ENCODE results near the gene PPFIA4. TPM values are rescaled to one million over a fixed set of nuclear protein-coding genes. Genes with fewer than 3 reads are reported as not detected.

The PPFIA4 gene
- total RNA-seq, 1 donor from 2014 or later: 9.1 TPM

DNA sequence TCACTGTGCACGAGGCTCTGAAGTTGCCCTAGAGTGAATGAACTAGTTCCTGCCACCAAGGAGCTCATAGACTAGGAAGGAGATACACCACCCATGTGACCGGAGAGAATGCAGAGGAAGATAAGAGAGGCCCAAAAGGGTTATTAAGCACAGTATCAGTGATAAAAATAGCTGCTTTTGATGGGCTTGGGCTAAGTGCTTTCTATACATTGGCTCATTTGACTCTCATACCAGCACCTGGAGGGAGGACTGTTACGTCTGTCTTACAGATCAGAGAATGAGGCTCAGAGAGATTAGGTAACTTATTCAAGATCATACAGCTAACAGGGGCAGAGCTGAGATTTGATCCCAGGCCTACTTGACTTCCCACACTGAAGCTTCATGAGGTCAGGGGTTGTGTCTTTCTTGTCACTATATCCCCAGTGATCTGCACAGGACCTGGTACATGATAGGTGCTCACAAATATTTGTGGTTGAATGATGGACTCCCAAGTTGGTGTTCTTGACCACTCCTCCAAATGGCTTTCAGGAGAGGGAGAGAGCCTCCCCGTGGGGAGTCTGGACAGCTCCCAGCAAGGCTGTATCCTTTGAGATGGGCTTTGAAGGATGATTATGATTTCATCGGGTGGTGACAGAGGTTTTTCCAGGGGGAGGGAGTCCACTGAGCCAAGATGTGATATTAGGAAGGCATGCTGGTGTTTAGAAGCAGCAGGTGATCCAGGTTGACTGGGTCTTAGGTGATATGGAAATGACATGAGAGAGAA, 14.4 kb downstream of the PPFIA4 start:
- Histone ChIP-seq H4K20me1 (ENCODE audit: insufficient read depth, low read length) (peaks cover 4% of the 10 kb centered on the region), H3K36me3 (ENCODE audit: insufficient read depth, low read length) (no peaks in the 10 kb centered on the region), H3K27ac (ENCODE audit: low read depth, low read length) (no peak overlapping the region), H3K4me2 (ENCODE audit: low read length) (no peak overlapping the region), H3K4me3 (ENCODE audit: insufficient read depth, low read depth, low read length) (no peak overlapping the region), H3K4me1 (ENCODE audit: insufficient read depth, low read length) (peaks cover 13% of the 10 kb centered on the region), H3K9ac (ENCODE audit: low read length) (no peak overlapping the region), H3K27me3 (ENCODE audit: insufficient read depth, low read length) (no peaks in the 10 kb centered on the region), H3K79me2 (ENCODE audit: insufficient read depth, low read length) (no peaks in the 10 kb centered on the region), H2AFZ (ENCODE audit: low read depth, low read length) (no peak overlapping the region), H3K9me3 (ENCODE audit: insufficient read depth, low read depth, low read length) (no peaks in the 10 kb centered on the region)
- H3K4me3 Mint-ChIP-seq (ENCODE audit: unreplicated experiment): no peak overlapping the region
- H3K36me3 Mint-ChIP-seq (ENCODE audit: low read depth, unreplicated experiment): peaks cover 31% of the 10 kb centered on the region
- H3K27me3 Mint-ChIP-seq (ENCODE audit: low read depth, unreplicated experiment): peaks cover 41% of the 10 kb centered on the region
- no peak for DNase-seq (ENCODE audit: low read depth)
- no peak for FAIRE-seq
- TF ChIP-seq, protein P1, sequence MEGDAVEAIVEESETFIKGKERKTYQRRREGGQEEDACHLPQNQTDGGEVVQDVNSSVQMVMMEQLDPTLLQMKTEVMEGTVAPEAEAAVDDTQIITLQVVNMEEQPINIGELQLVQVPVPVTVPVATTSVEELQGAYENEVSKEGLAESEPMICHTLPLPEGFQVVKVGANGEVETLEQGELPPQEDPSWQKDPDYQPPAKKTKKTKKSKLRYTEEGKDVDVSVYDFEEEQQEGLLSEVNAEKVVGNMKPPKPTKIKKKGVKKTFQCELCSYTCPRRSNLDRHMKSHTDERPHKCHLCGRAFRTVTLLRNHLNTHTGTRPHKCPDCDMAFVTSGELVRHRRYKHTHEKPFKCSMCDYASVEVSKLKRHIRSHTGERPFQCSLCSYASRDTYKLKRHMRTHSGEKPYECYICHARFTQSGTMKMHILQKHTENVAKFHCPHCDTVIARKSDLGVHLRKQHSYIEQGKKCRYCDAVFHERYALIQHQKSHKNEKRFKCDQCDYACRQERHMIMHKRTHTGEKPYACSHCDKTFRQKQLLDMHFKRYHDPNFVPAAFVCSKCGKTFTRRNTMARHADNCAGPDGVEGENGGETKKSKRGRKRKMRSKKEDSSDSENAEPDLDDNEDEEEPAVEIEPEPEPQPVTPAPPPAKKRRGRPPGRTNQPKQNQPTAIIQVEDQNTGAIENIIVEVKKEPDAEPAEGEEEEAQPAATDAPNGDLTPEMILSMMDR (IDR thresholded peaks at IDR 0.05; ENCODE audit: insufficient read depth, low read depth, low read length): no peak
- TF ChIP-seq EZH2 (IDR thresholded peaks at IDR 0.05; ENCODE audit: insufficient read depth, low read length): no peak
- H3K4me1 Mint-ChIP-seq (ENCODE audit: low read depth, unreplicated experiment): peaks cover 28% of the 10 kb centered on the region
- no peak overlapping the region for H3K27ac Mint-ChIP-seq (ENCODE audit: unreplicated experiment)
- no peaks in the 10 kb centered on the region for H3K9me3 Mint-ChIP-seq (ENCODE audit: unreplicated experiment)

DNA sequence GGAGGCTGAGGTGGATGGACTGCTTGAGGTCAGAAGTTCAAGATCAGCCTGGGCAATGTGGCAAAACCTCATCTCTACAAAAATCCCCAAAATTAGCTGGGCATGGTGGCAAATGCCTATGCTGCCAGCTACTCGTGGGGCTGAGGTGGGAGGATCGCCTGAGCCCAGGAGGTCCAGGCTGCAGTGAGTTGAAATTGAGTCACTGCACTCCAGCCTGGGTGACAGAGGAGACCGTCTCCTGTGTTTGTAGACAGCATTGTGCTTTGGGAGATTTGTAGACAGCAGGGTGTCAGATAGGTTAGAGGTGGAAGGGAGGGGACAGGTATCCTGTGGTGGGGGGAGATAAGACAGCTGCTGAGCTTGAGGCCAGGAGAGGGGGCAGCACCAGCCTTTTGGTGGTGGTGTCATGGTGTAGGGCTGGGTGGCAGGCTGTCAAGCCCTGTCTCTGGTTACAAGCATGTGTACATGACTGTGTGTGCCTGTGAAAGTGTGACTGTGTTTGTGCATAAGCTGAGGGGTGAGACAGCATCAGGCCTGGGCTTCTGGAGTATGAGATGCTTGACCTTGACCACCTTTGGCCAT, 15.2 kb downstream of the PPFIA4 start:
- Histone ChIP-seq H3K27me3 (ENCODE audit: insufficient read depth, low read length) (no peaks in the 10 kb centered on the region), H3K4me3 (ENCODE audit: insufficient read depth, low read depth, low read length) (no peak overlapping the region), H3K79me2 (ENCODE audit: insufficient read depth, low read length) (no peaks in the 10 kb centered on the region), H3K9me3 (ENCODE audit: insufficient read depth, low read depth, low read length) (no peaks in the 10 kb centered on the region), H2AFZ (ENCODE audit: low read depth, low read length) (no peak overlapping the region), H3K9ac (ENCODE audit: low read length) (no peak overlapping the region), H3K4me1 (ENCODE audit: insufficient read depth, low read length) (peaks cover 14% of the 10 kb centered on the region), H3K36me3 (ENCODE audit: insufficient read depth, low read length) (no peaks in the 10 kb centered on the region), H4K20me1 (ENCODE audit: insufficient read depth, low read length) (peaks cover 4% of the 10 kb centered on the region), H3K27ac (ENCODE audit: low read depth, low read length) (no peak overlapping the region), H3K4me2 (ENCODE audit: low read length) (no peak overlapping the region)
- DNase-seq (ENCODE audit: low read depth) (no peak), FAIRE-seq (no peak)
- Mint-ChIP-seq H3K27ac (ENCODE audit: unreplicated experiment) (no peak overlapping the region), H3K9me3 (ENCODE audit: unreplicated experiment) (no peaks in the 10 kb centered on the region), H3K27me3 (ENCODE audit: low read depth, unreplicated experiment) (peaks cover 41% of the 10 kb centered on the region), H3K36me3 (ENCODE audit: low read depth, unreplicated experiment) (peaks cover 33% of the 10 kb centered on the region), H3K4me1 (ENCODE audit: low read depth, unreplicated experiment) (peaks cover 22% of the 10 kb centered on the region), H3K4me3 (ENCODE audit: unreplicated experiment) (no peak overlapping the region)
- TF ChIP-seq, protein P1 (IDR thresholded peaks at IDR 0.05; ENCODE audit: insufficient read depth, low read depth, low read length): no peak
- TF ChIP-seq EZH2 (IDR thresholded peaks at IDR 0.05; ENCODE audit: insufficient read depth, low read length): no peak
